Left renal cortex interstitium (tissue), 4 donors: ENCODE measurements around the gene DCHS2. TPM values are rescaled to one million over a fixed set of nuclear protein-coding genes. Genes with fewer than 3 reads are reported as not detected.

Experiments
- DNase-seq, 4 donors: peaks; one replicate each; pipeline ENCODE4 v3.0.0-alpha.2; 2013; ENCODE audit warnings: low read depth in 4 of 4, low spot score in 2 of 4, missing footprints in 1 of 4
- polyA plus RNA-seq, 4 donors: library from polyadenylated mRNA; unstranded; fragments of 120-200 nt; gene quantifications; one replicate each; pipeline ENCODE4 v1.2.1, GENCODE V29; 2013; ENCODE audit not compliant: insufficient read length in 4 of 4

Gene DCHS2
- 10 to 100 TPM in 1 of 4 donors, 1 to 10 TPM in 3; 5.7 to 11.3 (median 6.7) TPM for polyA plus RNA-seq

DNA sequence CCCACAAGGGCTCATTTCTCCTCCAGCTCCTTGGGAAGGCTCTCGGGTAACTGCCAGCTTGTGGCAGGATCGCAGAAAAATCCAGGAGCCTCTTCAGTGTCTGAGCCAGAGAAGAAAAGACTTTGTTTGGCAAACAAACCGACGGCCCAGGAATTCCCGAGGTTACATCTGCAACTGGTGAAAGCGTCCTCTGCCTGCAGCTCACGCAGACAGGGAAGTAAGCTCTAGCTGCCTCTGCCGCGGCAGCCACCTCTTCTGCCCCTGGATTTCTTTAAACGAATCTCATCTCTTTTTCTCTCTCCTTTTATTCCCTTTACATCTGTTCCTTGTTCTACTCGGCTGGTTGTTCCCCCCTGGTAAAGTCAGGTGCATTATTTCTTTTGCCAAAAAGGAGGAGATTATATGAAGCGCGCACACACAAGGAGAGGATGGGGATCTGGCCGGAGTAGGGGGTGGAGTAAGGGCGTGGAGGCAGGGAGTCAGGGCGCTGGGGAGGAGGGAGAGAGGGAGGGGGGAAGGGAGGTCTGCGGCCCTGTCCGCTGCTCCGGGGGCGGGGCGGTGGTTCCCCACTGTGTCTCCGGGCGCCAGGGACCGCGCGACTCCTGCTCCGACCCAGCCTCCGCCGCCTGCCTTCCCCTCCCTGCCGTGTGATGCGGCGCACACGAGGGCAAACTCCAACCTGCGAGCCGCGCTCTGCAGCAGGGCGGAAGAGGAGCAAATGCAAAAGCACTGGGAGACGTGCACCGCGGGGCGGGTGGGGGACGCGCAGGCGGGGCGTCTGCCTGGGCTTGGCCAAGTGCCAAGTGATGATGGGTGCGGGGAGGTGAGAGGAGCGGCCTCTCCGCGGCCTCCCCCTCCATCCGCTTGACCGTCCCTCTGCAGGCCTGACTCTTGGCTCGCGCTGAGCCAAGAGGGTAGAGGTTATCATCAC, at the start of gene DCHS2:
DCHS2 (minus strand) TSS at position 459 of the 931 bp plus-strand sequence; CDS start at position 15, 444 bp downstream.
- peak in 2 of 4 donors; percentile 32 to 69 for DNase-seq

GRCh38 chr4:154534296-154534695, 42.7 kb upstream of the DCHS2 start:
- no peak for DNase-seq

DNA sequence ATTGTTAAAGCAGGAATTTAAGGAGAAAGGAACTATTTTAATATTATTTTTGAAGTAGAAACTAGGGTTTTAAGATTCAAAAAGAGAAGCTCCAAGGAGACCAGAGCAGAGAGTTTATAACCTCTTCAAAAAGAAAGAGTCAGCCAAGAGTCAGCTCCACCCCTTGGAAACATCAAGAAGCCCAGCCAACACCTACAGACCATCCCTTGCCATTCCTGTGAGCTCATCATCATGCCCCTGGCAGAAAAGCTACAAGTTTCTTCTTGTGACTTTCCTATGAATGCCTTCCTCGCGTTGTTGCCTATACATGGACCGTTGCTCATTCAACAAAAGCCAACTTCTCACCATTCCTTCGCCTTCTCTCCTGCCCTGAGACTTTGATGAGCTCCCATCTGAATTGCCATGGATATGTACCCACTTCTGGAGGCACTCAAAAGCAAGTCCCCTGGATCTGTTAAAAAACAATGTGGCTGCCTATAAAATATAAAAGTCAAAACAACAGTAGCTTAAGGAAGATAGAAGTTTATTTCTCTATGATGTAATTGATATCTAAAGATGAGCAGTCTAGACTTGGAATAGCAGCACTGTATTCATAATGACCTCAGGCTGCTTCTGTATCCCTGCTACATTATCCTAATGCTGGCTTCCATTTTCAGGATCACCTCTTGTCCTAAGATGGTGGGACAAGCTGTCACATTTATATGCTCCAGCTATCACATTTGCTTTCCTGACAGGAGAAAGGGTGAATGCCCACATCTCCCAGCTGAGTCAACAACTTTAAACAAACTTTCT, 38.3 kb upstream of the DCHS2 start:
- no peak for DNase-seq

GRCh38 chr4:154528869-154529268, 37.3 kb upstream of the DCHS2 start:
- DNase-seq = no peak

GRCh38 chr4:154527308-154527707, 35.7 kb upstream of the DCHS2 start:
- no peak for DNase-seq

DNA sequence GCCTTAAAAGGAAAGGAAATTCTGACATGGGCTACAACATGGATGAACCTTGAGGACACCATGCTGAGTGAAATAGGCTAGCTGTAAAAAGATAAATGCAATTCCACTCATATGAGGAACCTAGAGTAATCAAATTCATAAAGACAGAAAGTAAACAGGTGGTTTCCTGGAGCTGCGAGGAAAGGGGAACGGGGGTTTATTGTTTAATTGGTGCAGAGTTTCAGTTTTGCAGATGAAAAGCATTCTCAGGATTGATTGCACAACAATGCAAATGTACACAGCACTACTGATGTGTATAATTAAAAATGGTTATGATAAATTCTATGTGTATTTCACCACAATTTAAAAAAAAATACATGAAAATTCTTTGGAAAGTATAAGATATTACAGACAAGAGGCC, 34.6 kb upstream of the DCHS2 start:
- DNase-seq = no peak

GRCh38 chr4:154521607-154522006, 30.0 kb upstream of the DCHS2 start:
- no peak for DNase-seq

DNA sequence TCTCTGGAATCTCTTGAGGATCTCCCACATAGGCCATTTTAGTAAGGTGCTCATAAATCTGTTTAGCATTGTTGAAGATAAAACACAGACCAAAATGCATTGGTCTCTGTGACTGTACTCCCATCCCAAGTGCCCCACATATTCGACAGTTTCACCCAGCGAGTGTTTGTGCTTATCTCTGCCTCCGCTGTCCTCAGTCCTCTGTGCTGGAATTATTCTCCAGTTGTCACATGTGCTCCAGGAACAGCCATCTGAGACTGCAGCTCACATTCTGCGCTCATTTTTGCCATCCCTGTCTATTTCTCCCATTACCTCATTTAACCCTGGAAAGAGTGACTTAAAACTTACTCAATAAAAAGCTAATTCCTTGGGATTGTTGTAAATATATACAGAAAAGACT, 27.6 kb upstream of the DCHS2 start:
- DNase-seq = no peak

DNA sequence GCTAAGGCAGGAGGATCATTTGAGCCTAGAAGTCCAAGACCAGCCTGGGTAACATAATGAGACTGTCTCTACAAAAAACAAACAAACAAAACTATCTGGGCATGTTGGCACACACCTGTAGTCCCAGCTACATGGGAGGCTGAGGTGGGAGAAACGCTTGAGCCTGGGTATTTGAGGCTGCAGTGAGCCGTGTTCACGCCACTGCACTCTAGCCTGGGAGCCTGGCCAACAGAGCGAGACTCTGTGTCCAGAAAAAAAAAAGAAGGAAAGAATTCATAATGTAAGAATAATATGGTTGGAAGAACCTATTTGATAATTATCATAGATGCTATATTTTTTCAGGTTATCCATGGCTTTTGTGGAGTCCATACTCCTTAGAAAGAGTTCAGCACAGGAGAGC, 26.0 kb upstream of the DCHS2 start:
- no peak for DNase-seq

- no peak for DNase-seq
Observed at GRCh38 chr4:154516318-154517029, 24.9 kb upstream of the DCHS2 start.

DNA sequence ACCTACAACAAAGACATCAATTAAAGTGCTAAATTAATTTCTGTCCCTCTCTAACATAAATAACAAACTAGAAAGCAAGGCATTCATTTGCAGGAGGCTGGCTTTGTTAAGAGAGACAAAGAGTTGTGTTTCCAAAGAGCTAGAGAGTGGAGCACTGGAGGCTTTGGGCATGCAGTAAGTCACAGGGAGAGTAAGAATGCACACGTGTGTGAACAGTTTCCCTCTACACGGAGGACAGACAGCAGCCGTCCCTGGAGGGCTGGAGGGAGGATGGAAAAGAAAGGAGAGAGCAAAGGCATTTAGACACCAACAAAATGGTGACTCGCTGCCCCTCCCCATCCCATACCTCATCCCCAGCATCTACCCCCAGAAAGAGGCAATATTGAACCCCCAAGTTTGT, 20.4 kb upstream of the DCHS2 start:
- no peak for DNase-seq

DNA sequence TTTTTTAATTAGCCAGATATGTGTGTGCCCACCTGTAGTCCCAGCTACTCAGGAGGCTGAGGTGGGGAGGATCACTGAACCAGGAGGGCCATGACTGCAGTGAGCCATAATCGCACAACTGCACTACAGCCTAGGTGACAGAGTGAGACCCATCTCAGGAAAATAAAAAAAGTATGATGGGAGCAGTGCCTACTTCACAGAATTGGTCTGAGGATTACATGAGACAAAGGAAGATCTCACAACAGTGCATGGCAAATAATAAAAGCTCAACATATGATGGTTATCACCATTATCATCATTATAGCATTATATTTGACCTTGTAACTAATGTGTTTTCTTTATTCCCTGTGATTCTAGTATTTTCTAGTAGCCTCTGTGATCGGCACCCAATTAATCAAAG, 19.9 kb upstream of the DCHS2 start:
- no peak for DNase-seq

DNA sequence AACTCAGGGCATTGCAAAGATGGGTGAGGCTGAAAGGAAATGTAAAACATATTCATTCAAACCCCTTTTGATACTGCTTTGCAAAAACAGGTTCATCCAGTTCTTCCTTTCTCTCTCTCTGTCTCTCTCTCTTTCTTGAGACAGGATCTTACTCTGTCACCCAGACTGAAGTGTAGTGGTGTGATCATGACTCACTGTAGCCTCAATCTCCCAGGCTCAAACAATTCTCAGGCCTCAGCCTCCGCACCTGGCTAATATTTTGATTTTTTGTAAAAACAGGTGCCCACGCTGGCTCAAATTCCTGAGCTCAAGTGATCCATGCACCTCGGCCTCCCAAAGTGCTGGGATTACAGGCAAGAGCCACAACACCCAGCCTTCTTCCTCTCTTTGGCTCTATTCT, 15.6 kb upstream of the DCHS2 start:
- no peak for DNase-seq

DNA sequence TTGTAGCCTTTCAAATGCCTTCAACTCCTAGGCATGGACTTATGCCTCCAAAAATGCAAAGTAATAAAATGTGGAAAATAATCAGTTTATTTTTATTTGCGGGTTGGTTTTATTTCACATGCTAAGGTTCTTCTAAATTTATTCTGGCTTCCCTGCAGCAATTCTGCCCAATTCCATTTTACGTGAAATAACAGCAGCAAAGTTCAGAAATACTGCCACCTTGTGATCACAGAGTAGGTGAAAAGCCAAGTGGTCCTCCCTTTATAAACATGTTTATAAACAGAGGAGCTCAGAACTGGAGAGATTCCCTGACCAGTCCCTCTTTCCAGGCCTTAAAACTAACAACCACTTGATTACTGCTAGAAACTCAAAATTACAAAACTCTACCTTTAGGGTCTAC, 14.7 kb upstream of the DCHS2 start:
- DNase-seq = peak in 1 of 4 donors; percentile 60

DNA sequence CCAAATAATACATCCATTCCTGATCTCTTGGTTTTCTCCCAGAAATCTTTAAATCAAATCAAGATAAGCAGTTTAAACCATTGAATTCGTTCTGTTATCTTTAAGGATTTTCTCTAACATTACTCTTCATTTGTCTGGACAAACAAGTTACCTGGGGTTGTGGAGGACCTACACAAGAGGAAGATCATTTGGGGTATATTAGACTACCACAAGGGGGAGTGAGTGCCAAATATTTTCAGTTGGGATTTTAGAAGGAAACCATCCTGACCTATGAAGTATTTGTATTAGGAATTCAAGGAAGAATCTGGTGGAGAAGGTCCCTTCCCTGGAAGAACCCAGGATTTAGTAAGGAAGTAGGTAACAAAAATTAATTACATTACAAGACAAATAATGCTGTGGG, 12.0 kb upstream of the DCHS2 start:
- no peak for DNase-seq

- DNase-seq = no peak
Observed at GRCh38 chr4:154502111-154502510, 10.5 kb upstream of the DCHS2 start.

GRCh38 chr4:154497889-154498288, 6.3 kb upstream of the DCHS2 start:
- DNase-seq = no peak

DNA sequence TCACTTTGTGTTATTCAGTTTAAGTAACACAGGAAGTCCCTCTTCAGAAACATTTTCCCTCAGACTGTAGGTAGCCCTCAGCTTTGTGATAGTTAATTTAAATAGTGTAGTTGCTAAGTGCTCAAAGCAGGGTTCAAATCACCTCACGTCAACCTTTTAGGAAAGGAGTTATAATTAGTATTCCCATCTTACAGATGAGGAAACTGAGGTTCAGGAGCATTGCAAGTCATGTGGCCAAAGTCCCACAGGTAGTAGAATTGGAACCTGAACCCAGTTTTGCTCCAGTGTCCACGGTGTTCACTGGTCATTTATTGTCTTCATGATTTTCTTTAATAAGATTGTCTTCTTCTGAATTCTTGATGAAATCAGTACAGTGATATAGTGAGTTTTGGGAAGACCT, 4.3 kb upstream of the DCHS2 start:
- DNase-seq = no peak

- no peak for DNase-seq
Observed at GRCh38 chr4:154492288-154492687, 689 bp upstream of the DCHS2 start.

- DNase-seq = no peak
Observed at GRCh38 chr4:154490583-154491340, 837 bp downstream of the DCHS2 start.
